Mesenteric fat pad (tissue), 1 donor: ENCODE measurements around the gene DNAJC5. TPM values are rescaled to one million over a fixed set of nuclear protein-coding genes. Genes with fewer than 3 reads are reported as not detected.
"Not testable (repeated sequence)": the region's sequence is repeated elsewhere in the genome, so short reads cannot be mapped to it uniquely, and the experiment has no call there.

Experiments used
- DNase-seq: peaks from one replicate; pipeline ENCODE4 v3.0.0-alpha.2; 2020; ENCODE audit warnings: low spot score
- total RNA-seq: library from RNA; stranded (reverse); fragmentation: NEBNext Ultra II Directional; extraction: Animal tissue kit (Norgen Biotek cat#: 25700); gene quantifications from one replicate; pipeline ENCODE4 v1.2.1, GENCODE V29; 2021
- donor health status: DM: yes; HTN: yes; CAD: no.

The DNAJC5 gene
- total RNA-seq, 1 donor from 2014 or later = 50.5 TPM

DNA sequence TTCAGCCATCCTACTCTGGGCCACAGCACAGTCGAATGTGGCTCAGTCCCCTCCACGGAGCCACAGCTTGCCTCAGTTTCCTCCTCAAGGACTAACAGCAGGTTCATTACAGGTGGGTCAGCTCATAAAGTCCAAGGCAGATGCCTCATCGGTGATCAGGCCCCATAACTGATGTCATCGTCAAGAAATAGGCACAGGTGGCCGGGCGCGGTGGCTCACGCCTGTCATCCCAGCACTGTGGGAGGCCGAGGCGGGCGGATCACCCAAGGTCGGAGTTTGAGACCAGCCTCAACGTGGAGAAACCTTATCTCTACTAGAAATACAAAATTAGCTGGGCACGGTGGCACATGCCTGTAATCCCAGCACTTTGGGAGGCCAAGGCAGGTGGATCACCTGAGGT is 57.8 kb downstream of the DNAJC5 start:
- DNase-seq = no peak

DNA sequence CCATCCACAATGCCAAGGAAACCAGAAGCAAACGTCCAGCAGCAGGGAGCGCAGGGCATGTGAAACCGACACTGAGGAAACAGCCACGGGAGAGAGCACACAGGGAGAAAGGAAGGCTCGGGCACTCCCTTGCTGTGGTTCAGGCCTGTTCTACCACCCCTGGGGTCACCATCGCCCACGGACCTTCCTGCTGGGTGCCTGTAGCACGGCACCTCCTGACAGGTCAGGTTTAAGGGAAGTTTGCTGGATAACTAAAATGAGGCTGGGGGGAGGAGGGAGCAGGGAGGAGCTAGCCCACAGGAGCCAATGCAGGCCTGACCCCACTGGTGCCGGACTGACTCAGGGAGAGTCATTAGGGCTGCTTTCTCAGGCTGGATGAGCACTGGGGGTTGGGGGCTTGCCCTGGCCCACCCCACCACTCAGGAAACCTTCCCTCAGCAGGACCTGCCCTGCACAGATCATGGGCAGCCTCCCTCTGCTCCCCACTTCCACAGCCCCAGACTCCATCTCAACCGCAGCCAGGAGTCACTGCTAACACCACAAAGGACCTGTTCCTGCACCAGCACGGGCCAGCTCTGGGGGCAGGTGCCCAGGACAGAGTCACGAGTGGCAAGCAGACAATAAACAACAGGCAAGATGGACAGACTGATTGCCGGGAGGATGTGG is 59.0 kb downstream of the DNAJC5 start:
- no peak for DNase-seq

DNA sequence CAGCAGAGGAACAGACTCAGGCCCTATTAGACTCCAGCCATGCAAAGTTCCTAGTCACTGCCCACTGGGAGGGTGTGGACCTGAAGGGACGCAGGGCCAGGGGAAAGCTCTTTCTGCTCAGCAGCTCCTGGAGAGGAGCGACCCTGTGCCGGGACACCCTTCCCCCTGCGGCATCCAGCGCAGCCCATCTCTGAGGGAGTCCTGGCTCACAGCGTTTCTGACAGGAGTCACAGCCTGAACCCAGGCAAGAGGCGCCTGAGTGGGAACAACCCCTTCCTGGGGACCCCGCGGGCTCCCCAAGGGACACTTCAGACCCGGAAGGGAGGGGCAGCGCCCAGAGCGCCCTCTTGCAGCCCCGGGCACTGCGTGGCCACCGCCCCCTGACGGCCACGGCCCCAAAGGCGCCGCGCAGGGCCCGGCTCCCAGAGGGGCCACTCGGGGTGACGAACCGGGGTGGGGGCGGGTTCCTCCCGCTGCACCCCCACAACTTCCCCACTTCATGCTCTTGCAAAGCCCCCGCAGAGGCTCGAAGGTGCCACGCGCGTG is 60.4 kb downstream of the DNAJC5 start:
- DNase-seq = no peak

DNA sequence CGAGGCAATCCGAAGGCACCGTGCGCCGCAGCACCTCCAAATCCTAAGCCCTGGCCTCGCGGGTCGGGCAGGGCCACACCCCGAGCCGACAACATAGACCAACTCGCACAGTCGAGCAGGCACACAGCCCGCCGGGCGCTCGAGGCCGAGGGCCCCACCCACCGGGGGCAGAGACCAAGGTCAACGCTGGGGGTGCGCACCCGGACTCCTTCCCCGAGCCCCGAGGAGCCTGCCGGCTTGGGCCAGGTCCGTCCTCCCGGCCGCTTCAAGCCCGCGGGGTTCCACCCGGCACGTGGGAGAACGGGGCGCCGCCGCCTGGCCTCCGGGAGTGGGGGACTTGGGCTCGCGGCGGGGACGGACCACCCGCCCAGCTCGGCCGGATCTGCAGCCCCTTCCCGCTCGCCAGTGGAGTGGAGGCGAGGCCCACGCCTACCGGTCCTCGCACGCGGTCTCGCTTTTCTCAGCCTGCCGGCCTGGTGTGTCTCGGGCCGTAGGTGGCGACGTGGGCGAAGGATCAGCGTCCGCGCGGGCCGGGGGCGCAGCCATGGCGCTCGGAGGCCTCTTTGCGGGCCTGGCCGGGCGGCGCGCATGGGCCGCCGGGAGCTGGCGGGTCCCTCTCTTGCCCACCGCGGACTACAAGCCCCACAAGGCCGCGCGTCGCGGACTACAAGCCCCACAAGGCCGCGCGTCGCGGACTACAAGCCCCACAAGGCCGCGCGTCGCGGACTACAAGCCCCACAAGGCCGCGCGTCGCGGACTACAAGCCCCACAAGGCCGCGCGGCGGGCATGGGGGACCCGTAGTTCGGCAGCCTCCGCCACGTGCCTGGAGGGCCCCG is 61.1 kb downstream of the DNAJC5 start, which contains the start of gene UCKL1:
Gene UCKL1 (minus strand): TSS at position 590 of the 837 bp plus-strand sequence. CDS start 44 bp downstream, at position 546.
- peak; percentile 94 for DNase-seq

DNA sequence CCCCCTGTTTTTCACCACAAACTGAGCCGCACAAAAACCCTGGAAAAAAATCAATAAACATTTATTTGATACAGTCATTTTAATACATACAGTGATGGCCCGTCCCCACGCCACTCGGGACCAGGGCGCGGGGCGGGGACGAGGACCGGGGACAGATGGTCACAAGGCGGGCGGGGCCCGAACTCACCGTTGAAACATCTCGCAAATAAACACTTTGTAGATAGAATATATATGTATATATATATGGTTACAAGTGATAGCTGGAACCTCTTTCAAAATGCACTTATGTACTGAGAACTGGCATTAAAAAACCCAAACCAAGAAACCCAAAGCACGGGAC is 61.7 kb downstream of the DNAJC5 start:
- no peak for DNase-seq

DNA sequence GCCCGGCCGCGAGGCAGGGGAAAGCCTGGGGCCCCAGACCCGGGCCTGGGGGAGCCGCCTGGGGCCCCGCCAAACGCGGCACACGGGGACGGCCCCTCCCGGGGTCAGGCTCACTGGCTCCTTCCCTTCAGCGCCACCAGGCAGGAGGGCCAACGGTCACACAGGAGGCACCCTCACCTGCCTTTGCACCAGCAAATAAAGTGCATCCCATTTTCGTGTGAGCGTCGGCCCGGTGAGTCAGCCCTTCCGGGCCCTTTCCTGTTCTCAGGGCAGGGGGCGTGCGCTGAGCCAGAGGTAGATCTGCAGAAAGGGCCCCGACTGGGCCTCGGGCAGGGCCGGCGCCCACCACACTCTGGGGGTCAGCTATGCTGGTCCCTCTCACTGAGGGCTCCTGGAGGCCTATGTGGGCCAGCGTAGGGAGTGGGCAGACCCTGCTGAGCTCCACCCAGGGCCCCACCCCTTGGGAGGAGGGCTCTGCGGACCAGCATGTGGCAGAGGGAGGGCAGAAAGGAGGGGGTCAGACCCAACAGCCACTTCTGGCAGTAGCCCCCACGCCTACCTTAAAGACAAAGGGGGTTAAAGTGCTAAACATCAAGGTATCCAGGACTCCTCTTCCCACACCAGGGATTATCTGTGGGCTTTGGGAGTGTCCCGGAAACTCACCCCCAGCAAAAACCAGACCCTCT is 62.2 kb downstream of the DNAJC5 start:
- no peak for DNase-seq

DNA sequence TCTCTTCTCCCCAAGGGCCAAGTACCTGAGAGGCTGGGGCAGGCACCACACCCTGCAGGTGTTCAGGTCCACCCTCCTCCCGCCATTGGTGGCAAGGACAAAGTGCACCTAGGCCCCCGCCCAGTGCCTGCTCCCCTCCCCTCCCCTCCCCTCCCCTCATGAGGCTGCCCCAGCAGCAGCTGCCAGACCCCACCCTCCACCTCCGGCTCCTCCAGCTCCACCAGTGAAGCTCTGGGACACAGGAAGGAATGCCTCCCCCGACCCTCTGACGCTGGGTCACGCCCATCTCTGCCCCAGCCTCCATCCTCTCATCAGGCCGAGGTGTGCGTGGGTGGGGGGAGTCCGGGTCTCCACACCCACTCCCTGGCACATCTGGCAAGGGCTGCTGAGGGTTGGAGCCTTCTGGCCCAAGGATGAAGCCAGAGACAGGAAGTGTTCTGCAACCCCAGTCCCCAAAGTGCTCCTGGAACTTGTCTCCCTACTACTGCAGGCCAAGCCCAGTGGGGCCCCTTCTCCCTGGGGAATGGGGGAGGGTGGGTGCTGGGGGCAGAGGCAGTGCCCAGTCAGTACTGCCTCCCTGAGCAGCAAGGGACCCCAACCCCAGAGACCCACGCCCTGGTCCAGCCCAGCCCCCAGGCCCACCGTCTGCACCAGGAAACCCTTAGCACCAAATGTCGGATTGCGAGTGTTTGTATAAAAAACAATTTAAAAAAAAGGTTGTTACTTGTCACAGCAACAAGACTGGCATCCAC is 62.9 kb downstream of the DNAJC5 start:
- no peak for DNase-seq

DNA sequence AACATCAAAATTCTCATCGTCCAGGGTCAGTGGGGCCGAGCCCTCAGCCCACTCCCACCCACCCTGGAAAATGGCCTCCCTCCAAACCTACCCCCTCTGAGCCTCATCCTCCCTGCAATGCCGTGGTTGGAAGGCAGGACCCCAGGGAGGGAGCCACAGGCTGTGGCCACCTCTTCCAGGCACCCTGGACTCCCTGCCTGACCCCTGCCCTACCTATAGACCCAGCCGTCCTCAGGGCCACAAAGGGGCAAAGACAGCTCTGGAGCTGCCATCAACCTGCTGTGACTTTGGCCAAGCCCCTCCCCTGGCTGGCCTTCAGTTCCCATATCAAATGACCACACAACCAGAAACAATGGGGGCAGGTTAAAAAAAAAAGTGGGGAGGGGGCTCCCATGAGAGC is 63.5 kb downstream of the DNAJC5 start:
- DNase-seq = no peak

DNA sequence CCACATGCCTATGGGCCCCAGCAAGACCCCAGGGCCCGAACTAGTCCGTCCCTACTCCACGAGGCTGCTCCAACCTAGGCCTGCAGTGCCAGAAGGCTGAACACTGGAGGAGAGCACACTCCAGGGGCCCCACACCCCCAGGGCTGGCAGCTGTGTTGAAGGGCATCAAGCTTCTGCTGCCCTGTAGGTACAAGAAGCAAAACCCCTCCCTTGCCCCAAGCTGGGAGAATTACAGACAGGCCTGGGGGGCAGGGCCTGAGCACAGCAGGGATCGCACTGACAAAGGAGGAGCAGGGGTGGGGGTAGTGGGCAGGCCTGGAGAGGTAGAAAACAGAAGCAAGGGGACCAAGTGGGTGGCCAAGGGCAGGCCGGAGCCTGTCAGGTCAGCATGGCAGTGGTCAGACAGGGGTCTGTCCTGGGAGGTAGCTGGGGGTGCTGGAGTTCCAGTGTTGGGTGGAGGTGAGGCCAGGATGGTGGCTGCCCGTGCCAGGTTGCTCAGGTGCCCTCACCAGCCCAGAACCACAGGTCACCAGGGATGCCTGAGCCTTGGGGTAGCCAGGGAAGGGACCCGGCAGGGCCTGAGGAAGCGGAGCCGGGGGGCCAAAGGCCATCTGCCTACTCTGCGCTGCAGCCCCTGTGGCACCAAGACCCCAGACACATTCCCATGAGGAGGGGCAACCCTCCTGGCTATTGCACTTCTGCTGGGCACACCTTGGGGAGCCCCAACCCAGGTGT is 64.2 kb downstream of the DNAJC5 start:
- no peak for DNase-seq

DNA sequence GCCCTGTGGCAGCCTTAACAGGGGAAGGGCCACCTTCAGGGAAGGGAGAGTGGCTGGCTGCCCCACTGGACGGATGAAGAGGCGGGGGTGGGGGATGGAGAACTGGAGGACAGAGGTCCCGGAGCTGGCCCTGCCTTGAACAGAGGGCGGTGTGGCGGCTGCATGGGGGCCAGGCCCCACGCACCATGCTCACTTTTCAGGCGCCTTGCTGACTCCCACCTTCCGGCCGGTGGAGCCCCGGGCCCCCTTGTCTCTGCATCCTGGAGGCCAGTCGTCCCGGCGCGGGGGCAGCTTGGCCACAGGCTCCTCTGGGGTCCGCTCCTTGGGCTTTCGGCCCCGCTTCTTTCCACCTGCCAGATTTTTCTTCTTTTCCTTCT is 64.8 kb downstream of the DNAJC5 start:
- no peak for DNase-seq

DNA sequence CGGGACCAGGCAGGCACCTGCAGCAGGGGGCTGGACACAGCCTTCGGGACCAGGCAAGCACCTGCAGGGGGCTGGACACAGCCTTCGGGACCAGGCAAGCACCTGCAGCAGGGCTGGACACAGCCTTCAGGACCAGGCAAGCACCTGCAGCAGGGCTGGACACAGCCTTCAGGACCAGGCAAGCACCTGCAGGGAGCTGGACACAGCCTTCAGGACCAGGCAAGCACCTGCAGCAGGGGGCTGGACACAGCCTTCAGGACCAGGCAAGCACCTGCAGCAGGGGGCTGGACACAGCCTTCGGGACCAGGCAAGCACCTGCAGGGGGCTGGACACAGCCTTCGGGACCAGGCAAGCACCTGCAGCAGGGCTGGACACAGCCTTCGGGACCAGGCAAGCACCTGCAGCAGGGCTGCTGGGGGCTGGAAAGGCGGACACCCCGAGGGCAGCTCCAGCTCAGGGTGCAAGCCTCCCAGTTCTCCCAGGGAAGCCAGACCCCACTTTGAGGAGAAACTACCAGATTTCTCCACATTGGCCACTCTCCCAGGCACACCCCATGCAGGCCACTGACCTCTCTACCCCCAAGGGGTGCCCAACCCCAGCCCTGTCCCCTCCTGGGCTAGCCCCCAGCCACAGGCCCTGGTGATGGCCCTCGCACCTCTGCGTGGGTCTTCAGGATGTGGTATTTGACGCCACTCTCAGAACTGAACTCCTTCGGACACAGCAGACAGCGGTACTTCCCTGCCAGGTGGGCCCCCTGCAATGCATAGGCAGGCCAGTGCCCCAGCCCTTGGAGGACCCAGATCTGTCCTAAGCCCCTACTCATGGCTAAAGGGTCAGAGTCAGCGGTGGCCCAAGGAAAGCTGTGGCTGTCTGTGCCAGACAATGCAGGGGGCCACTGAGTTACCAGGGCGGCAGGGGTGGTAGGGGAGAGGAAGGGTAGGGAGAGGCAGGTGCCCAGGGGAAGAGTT is 66.0 kb downstream of the DNAJC5 start:
- DNase-seq = not testable (repeated sequence)

DNA sequence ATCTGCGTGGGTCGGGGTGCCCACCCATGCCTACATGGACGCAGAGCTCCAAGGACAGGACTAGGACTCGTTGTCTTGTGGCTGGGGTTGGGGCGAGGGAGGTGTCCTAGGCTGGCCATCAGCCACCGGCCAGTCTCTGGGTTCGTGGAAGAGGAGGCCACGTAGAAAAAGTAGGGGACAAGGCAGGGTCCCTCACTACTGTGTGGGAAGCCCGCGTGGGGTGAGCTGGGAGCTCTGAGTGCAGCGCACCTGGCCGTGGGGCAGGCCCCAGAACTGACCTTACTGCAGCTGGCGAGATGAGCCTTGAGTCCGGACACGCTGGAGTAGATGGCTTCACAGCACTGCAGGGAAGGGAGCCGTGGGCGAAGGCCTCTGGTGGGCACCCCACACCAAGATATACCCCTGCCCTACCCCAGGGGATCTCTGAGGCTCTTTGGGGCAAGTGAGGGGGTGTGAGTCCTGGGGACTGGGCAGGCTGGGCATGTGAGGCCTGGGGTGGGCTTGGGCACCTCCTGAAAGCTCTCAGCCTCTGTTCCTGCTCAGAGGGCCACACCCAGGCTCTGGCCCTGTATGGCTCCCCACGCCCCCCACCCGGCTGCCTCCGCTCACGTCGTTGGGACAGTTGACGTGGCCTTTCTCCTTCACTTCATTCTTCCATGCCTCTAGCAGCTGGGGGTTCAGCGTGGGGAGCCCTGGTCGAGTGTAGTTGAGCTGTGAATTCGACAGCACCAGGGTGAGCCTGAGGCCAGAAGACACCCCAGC is 66.9 kb downstream of the DNAJC5 start:
- no peak for DNase-seq

DNA sequence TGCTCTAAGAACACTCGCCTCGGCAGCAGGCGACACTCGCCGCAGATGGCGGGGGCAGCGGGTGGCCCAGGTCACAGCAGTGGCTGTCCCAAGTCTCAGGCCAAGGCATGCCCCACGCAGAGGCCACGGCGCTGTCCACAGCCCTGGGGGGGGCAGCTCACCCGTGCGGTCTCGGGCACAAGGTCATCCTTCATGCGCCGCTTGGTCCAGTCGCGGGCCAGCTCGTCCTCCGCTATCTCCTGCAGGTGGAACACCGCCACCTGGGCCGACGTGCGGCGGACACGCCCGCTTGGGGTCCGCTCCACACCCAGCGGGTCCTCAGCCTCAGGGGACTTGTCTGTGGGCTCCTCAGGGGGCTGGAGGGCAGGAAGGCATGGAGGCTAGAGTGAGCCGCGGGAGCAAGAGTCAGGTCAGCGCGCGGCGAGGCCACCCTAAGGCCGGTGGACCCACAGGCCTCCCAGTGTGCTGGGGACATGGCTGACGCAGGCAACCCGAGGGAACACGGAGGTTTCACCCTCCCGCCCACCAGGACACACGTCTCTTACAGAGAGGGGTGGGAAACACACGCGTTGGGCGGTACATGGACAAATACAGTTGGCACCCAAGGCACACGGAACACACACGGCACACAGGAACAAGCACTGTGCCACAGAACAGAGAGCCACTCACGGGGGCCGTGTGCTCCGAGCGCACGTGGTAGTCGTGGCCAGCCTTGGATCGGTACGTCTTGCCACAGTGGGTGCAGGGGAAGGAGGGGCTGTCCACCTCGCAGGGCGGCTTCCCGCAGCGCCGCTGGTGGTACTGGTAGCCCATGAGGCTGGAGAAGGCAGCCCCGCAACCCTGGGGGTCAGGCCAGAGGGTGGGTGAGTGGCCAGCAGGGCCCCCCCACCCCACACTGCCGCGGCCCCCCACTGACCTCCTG is 67.8 kb downstream of the DNAJC5 start:
- no peak for DNase-seq

DNA sequence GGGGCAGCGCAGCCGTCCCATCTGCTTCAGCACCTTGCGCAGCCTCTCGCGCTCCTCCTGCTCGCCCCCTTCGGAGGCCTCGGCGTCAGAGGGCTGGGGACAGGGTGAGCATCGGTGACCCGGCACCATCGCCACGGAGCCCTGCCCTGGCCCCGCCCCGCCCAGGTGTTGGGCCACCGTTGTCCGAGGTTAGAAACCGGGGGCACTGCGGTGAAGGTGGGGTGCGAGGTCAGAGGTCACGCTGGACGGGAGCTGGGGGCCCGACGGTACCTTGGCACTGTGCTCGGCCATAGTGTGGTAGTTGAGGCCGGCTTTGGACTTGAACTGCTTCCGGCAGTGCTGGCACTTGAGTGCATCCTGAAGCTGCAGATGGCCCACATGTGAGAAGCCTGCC is 68.4 kb downstream of the DNAJC5 start:
- no peak for DNase-seq

DNA sequence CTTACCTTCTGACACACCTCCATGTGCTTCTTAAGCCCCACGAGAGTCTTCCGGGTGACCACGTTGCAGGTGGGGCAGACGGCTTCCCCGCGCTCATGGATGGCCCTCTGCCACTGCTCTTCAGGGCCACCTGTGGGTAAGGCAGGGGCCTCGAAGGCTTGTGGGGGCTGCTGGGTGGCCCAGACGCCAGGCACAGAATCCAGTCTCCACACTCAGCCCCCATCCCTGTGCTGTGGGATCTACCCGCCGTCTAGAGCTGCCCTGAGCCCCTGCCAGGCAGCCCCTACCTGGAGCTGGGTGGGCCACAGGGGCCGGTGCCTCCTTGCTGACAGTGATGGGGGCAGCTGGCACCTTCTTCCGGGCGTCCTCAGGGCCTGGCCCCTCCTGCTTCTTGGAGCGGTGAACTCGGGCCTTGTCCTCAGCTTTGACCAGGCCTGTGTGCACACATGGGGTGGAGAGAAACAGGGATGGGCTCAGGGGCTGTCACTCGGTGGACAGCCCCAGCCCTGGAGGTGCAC is 68.9 kb downstream of the DNAJC5 start:
- no peak for DNase-seq

DNA sequence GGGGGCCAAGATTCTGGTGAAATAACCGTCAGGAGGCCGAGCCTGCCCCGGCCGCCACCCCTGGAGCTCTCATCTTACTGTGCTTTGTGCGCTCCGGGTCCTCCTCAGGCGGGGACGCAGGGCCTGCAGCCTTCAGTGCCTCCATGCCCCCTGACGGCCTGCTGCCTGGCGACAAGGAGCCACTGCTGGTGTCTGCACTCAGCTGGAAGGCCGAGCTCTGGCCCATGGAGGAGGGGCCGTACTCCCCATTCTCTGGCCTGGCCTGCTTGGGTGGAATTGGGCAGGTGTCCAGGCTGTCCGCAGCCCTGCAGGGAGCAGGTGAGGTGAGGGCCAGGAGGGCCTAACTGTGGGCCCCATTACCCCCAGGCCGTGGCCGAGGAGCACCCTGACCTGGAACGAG is 69.5 kb downstream of the DNAJC5 start:
- no peak for DNase-seq
